ENCODE data around the gene HYDIN.
"Not testable (repeated sequence)": the region's sequence is repeated elsewhere in the genome, so short reads cannot be mapped to it uniquely, and the experiment has no call there.

DNA sequence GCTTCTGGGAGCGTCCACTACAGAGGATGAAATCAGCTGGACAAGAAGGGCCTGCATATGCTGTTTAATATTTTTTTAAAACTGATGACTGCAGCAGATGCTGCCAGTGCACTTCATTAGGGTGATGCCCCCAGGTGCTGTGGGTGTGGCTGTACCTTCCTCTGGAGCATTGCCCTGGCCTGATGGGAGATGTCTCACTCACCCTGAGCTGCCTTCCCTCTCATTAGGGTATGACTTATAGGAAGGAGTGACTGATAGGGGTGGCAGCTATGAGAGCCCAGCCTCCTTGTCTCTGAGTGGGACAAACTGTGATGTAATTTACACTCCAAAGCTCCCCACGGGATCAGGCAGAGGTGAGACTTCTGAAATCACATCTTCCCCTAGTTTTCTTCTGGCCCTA, 234.7 kb downstream of the HYDIN start:
- TF ChIP-seq, protein P1, sequence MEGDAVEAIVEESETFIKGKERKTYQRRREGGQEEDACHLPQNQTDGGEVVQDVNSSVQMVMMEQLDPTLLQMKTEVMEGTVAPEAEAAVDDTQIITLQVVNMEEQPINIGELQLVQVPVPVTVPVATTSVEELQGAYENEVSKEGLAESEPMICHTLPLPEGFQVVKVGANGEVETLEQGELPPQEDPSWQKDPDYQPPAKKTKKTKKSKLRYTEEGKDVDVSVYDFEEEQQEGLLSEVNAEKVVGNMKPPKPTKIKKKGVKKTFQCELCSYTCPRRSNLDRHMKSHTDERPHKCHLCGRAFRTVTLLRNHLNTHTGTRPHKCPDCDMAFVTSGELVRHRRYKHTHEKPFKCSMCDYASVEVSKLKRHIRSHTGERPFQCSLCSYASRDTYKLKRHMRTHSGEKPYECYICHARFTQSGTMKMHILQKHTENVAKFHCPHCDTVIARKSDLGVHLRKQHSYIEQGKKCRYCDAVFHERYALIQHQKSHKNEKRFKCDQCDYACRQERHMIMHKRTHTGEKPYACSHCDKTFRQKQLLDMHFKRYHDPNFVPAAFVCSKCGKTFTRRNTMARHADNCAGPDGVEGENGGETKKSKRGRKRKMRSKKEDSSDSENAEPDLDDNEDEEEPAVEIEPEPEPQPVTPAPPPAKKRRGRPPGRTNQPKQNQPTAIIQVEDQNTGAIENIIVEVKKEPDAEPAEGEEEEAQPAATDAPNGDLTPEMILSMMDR (IDR thresholded peaks at IDR 0.05), result not testable (repeated sequence)
- not testable (repeated sequence) for TF ChIP-seq EP300, POLR2A, POLR2AphosphoS5 (IDR thresholded peaks at IDR 0.05)

Measured in suprapubic skin (tissue), 4 donors.